ENCODE results near the gene C15orf61.

Gene C15orf61

DNA sequence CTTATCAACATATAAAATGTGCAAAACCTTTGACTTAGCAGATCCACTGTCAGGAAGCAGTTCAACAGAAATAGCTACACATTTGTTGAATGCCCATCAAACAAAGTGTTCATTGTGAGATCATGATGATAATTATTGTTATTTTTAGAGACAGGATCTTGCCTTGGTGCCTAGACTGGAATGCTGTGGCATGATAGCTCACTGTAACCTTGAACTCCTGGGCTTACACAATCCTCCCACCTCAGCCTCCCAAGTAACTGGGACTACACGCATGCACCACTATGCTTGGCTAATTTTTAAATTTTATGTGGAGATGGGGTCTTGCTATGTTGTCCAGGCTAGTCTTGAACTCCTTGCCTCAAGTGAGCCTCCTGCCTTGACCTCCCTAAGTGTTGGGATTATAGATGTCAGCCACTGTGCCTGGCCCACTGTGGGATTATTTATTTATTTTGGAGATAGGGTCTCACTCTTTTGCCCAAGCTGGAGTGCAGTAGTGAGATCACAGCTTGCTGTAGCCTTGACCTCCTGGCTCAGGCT is 30.3 kb downstream of the C15orf61 start:
- no peak for DNase-seq (ENCODE audit: low read depth)

DNA sequence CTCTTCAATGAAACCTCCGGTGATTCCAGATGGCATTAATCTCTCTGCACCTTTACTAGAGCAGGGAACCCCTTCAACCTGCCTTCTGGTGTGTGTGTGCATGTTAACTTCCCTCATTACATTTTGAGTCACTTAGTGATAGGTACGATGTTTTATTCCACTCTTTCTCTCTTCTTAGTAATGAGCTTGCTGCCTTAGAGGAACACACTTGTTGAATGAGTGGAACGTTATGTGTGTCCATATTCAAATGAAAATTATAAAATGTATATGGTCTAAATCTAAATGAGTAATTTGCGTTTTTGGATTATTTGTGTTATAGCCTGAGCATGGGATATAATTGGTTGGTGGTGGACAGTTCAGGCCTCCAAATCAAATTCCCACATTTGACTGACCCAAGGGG is 33.6 kb downstream of the C15orf61 start:
- no peak for DNase-seq (ENCODE audit: low read depth)

DNA sequence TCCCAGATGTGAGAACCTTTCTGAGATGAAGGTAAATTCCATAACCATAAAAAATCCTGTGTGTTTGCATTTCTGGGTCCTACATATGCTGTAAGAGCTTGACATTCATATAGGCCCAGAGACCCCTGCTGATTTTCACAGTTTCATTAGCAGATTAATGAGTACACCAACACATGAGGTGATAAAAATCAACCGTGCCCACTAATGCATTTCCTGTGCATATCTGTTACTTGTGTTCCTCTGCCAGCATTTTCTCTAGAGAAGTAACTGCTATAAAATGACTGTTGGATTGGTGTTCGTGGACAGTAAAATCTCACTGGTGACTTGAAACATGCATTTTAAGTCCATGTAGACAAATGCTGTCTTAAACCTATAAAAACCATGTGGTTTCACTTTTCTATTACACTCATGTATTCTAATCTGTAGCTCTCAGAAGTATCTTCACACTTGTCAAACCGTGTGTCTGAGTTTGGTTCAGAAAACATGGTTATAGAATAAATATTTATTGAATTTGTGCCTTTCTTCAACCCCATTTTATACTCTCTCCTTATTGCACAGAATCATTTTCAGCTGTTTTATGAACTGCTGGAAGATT is 36.1 kb downstream of the C15orf61 start:
- DNase-seq (ENCODE audit: low read depth) = no peak

DNA sequence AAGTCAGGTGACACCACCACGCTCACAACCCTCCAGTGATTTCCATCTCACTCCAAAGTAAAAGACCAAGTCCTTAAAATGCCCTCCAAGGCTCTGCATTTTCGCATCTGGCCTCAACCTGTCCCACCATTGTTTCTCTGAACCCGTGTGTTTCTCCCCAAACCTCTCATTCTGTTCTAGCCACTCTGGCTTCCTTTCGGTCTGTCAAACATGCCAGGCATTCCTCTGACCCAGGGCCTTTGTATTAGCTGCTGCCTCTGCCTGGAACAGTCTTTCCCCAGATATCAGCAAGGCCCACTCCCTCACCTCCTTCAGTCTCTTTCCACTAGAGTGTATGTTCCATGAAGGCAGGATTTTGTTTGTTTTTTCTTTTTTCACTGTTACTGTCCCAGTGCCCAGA is 37.6 kb downstream of the C15orf61 start:
- DNase-seq (ENCODE audit: low read depth) = no peak

DNA sequence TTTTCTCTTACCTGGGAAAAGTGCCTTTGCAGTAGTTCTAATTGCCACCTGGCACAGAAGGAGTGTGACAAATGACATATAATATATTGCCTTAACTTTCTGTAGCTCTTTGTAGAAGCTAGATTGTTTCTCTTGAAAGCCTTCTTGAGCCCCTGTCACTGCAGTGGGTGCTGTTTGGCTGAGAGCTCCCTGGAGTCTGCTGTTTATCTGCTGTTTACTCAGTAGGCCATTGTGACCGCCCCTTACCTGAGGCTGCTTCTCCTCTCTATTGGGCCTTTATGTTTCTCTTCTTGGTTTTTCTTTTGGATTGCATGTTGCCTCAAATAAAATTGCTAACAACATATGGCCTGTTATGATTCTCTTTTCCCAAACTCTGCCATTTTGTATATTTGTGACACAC is 38.2 kb downstream of the C15orf61 start:
- DNase-seq (ENCODE audit: low read depth) = no peak

DNA sequence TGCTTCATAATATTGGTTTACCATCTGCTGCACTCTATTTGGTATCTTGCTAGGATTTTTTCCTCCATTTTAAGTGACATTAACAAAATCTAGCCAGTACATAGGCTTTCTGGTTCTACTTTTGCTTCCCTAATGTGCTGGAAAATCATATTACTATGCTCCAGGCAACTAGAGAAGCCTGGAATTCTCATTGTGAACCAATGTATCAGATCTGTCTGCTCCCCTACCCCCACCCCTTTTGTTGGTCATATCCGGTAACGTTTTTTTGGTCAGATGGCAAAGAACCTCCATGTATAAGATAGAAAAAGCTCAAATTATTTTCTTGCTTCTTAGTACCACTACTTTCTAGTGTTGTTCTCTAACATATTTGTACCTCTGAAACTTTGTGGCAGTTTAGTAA is 38.6 kb downstream of the C15orf61 start:
- no peak for DNase-seq (ENCODE audit: low read depth)

DNA sequence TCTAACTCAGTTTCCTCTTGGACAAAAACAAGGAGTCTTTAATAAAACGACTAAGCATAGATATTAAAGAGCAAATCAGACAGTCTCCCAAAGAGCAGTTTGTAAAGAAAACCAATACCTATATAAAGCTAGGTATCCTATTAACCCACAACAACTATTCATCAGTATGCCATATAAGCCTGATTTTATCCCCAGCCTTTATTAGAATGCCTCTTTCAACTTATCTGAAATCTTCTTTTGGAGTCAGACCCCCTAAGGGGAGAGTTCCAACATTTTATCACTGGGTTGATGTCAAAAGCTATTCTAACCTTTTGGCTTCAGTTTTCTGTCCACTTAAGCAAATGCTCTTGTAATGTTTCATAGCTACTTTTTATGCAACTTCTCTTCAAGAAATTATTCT is 39.4 kb downstream of the C15orf61 start:
- no peak for DNase-seq (ENCODE audit: low read depth)

DNA sequence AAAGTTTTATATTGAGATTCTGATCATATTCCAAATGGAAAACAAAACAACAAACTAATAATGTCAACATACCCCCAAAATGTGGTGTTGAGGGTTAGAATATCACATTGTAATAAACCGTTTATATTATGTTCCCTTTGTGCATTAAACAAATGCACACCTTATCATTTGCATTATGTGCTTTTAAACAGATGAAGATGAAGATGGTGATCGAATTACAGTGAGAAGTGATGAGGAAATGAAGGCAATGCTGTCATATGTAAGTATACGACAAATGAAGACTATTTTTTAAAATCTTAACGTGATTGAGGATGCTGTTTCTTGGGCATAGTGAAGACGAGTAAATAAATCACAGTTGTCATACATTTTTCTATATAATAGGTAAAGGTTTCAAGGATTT is 42.2 kb downstream of the C15orf61 start:
- DNase-seq (ENCODE audit: low read depth) = no peak

DNA sequence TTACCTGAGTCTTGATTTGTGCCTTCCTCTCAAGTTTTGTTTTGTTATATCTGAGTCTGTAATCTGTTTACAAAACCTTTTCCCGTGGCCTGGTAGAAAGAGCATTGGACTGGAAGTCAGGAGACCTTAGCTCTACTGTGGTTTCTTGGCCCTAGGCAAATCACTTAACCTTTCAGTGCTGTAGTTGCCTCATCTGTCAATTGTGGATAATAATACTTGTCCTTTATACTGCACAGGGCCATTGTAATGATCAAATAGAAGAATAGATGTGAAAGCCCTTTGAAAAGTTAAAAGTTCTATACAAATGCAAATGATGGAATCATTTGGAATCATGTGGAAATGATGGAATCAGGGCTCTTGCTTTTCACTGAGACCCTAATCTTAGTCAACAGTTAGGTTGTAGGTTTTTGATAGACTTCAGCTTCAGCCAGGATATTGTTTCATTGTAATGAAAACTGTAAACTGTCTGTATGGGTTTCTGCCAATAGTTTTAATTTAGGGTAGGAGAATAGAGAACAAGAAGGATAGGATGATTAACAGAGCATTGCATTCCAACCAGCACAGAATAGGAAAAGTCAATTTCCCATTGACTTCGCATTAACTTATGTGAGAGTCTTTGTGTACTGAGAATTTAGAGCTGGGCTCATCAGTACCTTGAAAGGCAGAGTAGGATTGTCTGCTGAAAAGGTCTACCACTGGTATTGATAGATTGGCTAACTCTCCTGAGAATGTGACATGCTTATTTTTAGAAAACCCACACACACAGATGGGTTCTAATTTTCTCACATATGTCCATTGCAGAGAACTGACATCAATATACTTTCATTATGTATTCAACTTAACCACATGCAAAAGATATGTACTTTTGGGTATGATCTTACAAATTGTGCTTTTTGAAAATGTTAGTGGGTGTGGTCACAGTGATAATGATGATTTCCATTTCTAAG is 43.4 kb downstream of the C15orf61 start:
- no peak for DNase-seq (ENCODE audit: low read depth)

DNA sequence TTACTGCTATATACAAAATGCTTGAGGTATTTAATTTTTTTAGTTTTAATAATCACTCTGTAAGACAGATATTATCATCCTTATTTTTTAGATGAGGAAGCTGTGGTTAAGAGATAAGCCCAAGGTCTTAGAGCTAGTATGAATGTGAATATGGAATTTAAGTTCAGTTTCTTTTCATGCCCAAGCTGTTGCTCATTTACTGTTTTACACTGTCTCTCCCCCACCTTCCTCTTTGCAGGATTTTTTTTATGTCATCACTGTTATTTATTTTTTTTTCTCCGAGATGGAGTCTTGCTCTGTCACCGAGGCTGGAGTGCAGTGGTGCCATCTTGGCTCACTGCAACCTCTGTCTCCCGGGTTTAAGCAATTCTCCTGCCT is 44.0 kb downstream of the C15orf61 start:
- no peak for DNase-seq (ENCODE audit: low read depth)

DNA sequence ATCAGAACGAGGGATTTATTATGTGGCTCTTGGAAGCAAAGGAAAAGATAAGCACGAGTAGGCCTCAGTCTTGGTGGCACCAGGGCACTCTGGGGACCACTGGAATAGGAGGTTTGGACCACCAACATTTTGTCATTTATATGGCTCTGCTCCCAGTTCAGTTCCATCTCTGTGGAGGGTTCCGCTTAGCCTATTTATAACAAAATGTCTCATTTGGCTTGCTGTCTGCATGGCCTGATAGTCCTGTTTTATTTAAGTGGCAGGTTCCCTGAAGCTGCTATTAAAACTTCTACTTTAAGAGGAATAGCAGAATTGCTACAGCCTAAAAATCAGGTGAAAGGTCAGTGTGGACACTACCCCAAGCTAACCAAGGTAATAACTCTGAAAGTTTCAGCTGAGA is 48.7 kb downstream of the C15orf61 start:
- no peak for DNase-seq (ENCODE audit: low read depth)

DNA sequence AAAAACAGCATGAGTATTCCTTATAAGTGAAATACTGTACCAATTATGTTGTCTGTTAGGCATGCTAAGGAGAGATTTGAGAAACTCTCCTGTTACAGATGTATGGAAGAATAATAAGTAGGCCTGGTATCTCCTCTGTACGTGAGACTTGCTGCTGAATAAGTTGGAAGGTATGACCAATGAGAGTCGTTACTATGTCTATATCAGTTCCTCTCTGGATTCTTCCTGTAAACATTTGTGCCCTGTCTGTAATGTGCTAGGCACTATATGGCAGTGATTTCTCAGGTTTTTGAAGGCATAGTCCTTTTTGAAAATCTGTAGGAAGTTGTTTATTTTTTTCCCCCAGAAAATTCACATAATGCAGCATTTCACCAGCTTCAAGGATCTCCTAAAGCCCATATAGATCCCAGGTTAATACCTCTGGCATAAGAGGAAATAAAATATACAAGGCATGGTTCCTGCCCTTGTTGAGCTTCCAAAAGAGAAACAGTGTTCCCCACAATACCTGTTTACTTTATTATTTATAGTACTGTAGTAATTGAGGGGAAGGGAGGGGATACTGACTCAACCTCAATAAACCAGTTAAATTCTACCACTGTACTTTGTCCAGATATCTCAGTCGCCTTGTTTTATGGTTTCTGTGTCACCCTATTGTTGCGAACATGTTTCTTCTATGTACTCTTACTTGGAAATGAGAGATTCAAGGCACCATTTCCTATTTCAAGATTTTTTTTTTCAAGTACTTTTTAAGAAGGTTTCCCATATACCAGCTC is 50.1 kb downstream of the C15orf61 start:
- no peak for DNase-seq (ENCODE audit: low read depth)

DNA sequence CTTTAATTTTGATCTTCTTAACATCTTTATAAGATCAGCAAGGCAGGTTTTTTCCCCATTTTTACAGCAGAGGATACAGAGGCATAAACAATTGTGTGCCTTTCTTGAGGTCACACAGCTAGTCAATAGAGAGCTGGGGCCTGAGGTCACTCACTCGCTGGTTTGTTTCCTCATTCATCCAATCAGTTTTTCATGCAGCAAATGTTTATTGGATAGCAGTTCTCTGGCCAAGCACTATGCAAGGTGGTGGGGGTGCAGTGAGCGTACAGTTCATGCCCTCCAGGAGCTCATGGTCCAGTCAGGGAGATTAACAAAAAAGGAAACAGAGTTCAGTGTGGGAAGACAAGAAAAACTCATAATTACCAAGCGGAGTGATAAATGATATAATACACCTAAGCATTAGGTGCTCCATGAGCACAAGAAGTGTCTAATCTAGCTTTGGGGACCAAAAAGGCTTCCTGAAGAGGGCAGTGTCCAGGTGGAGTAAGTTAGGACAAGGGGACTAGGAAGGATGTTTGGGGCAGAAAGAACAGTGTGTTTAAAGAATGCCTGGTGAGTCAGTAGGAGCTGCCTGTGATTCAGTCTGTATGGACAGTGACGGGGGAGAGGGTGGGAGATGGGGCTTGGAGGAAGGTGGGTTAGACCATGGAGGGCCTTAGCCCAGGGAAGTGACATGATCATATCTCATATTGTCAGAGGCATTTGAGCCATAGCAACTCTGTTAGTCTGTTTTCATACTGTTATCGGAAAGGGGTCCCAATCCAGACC is 50.9 kb downstream of the C15orf61 start:
- DNase-seq (ENCODE audit: low read depth) = no peak

DNA sequence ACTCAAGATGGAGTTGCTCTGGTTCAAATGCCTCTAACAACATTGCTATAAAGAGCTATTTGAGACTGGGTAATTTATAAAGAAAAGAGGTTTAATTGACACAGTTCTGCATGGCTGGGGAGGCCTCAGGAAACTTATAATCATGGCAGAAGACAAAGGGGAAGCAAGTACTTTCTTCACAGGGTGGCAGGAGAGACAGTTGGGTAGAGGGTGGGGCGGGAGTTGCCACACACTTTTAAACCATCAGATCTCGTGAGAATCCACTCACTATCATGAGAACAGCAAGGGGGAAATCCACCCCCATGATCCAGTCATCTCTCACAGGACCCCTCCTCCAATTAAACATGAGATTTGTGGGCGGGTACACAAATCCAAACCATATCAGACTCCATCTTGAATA is 52.3 kb downstream of the C15orf61 start:
- no peak for DNase-seq (ENCODE audit: low read depth)

DNA sequence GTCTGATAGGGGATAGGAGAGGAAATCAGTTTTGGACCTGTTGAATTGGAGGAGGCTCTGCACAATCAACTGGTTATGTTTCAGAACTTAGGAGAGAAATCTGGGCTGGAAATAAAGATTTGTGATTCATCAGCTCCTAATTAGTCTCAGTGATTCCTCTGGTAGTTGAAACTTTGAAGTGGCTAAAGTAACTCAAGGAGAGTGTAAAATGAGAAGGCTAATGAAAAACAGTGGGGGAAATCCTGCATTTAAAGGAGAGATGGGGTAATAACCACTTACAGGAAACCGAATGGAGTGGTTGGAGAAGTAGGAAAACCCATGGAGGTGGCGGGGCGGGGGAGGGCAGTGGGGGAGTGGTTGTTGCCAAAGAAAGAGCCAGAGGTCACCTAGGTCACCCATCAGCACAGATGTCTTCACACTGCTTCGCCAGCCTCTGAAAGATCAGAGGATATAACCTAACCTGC is 54.1 kb downstream of the C15orf61 start:
- DNase-seq (ENCODE audit: low read depth) = no peak

DNA sequence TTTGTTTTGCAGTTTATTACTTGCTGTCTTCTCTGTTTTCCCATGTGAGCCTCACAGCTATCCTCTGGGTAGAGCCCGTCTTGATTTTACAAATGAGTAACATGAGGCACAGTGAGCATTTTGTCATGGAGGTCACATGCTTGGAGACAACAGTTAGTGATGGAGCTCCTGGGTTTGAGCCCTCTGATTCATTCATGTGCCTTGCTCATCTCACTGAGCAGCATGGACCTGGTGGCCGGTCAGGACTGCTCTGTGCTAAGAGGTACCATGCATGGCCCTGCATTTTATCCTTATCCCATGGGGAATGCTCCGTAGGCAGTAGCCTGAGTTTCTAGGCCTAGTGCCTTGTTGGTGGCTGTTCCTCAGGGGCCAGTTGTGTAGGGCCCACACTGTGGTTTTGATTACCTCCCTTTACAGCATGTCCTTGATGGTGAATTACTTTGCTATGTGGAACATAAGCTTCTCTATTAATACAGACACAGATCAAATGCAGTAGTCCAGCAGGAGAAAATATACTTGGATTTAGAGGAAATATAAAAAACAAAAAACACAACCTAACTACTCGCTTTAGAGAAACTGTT is 57.2 kb downstream of the C15orf61 start:
- no peak for DNase-seq (ENCODE audit: low read depth)

DNA sequence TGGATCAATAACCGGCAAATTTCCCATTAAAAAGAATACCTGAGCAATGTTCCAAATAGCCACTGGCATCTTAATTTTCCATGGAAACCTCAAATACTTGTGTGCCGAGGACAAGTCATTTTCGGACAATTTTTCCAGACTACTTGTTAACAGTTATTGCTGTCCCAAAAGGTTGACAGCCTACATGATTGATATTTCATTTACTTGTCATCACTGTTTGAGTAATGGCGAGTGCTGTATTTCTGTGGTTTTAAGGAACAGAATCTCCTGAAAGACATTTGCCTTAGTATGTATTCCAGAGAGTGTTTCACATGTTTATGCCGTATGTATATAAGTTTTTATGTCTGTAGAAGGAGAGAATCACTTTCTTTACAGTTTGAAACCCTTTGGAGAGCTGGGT is 58.2 kb downstream of the C15orf61 start:
- DNase-seq (ENCODE audit: low read depth) = no peak

Data from stimulated activated CD8-positive, alpha-beta memory T cell treated with anti-CD3 and anti-CD28 coated beads, Interleukin-12 subunit alpha, Interleukin-12 subunit beta, amount 100 ng/mL, for 1 hour (primary cell).